HEK293 (cell line): ENCODE data around the gene ADA.

Experiments
- CTCF ChIA-PET: fragments of 350-600 bp; formaldehyde crosslinking; extraction: SDS; loops from one replicate; lab custom pipeline; 2021; ENCODE audit warnings: antibody characterized with exemption; lab: Yijun Ruan, JAX
- POLR2A ChIA-PET: fragments of 300-600 bp; formaldehyde crosslinking; extraction: SDS; loops from one replicate; lab custom pipeline; 2020; ENCODE audit warnings: antibody characterized with exemption, inconsistent platforms; lab: Yijun Ruan, JAX
- H3K27ac ChIP-seq: fragments of 200-500 bp; sonication (Bioruptor generic); 2 replicates; pipeline ENCODE4 v1.5.1; 2014; ENCODE audit warnings: low read depth, low read length, control low read depth, inconsistent platforms; ENCODE audit errors: extremely low read depth
- H3K36me3 ChIP-seq, 2 experiments: fragments of 200-500 bp in 1 of 2; sonication (Bioruptor generic) in 1 of 2; 1 replicate in 1 of 2; 2 replicates in 1 of 2; pipeline ENCODE4 v1.5.1; 2014 to 2017; ENCODE audit warnings: inconsistent platforms in 2 of 2, low read length in 2 of 2; ENCODE audit not compliant: control insufficient read depth in 2 of 2, insufficient read depth in 1 of 2
- H3K4me1 ChIP-seq: fragments of 200-500 bp; sonication (Bioruptor generic); 2 replicates; pipeline ENCODE4 v1.5.1; 2014; ENCODE audit warnings: mild to moderate bottlenecking, low read length, inconsistent platforms; ENCODE audit not compliant: control insufficient read depth, insufficient read depth
- H3K4me3 ChIP-seq: 2 replicates; pipeline ENCODE4 v1.5.1; 2011; ENCODE audit warnings: low read depth, mild to moderate bottlenecking, control low read depth, low read length, moderate library complexity
- H3K9me3 ChIP-seq: fragments of 200-500 bp; sonication (Bioruptor generic); 2 replicates; pipeline ENCODE4 v1.5.1; 2014; ENCODE audit warnings: low read depth, low read length, inconsistent platforms; ENCODE audit not compliant: control insufficient read depth, insufficient read depth
- BCL11A ChIP-seq: fragments of 450-650 bp; formaldehyde crosslinking; IDR thresholded peaks from 2 replicates; pipeline ENCODE4 v1.5.1; 2016; ENCODE audit warnings: low read depth, missing biosample characterization, missing genetic modification characterization
- GLI2 ChIP-seq: fragments of 450-650 bp; formaldehyde crosslinking; IDR thresholded peaks from 2 replicates; pipeline ENCODE4; 2017; ENCODE audit warnings: missing biosample characterization, missing genetic modification characterization, low read depth, borderline replicate concordance
- HOXC10 ChIP-seq: sonication (generic); formaldehyde crosslinking; IDR thresholded peaks from 2 replicates; pipeline ENCODE4 v1.8.1; 2023; ENCODE audit warnings: mild to moderate bottlenecking, missing genetic modification reagents
- MYNN ChIP-seq: fragments of 450-650 bp; formaldehyde crosslinking; IDR thresholded peaks from 2 replicates; pipeline ENCODE4 v1.5.1; 2016; ENCODE audit warnings: missing biosample characterization, missing genetic modification characterization, borderline replicate concordance
- PATZ1 ChIP-seq: fragments of 450-650 bp; formaldehyde crosslinking; IDR thresholded peaks from 2 replicates; pipeline ENCODE4 v1.5.1; 2016; ENCODE audit warnings: missing biosample characterization, missing genetic modification characterization
- PRDM2 ChIP-seq: fragments of 450-650 bp; formaldehyde crosslinking; IDR thresholded peaks from 2 replicates; pipeline ENCODE4 v1.5.1; 2016; ENCODE audit warnings: missing biosample characterization, missing genetic modification characterization, borderline replicate concordance
- SCRT1 ChIP-seq: fragments of 450-650 bp; formaldehyde crosslinking; IDR thresholded peaks from 2 replicates; pipeline ENCODE4 v1.5.1; 2016; ENCODE audit warnings: missing biosample characterization, missing genetic modification characterization, borderline replicate concordance
- YY1 ChIP-seq: fragments of 450-650 bp; formaldehyde crosslinking; IDR thresholded peaks from 2 replicates; pipeline ENCODE4 v1.5.1; 2018; ENCODE audit warnings: missing biosample characterization, missing genetic modification characterization
- ZFP69B ChIP-seq: fragments of 450-650 bp; formaldehyde crosslinking; IDR thresholded peaks from 2 replicates; pipeline ENCODE4 v1.5.1; 2016; ENCODE audit warnings: missing biosample characterization, missing genetic modification characterization
- ZNF292 ChIP-seq: fragments of 450-650 bp; formaldehyde crosslinking; IDR thresholded peaks from 2 replicates; pipeline ENCODE4 v1.5.1; 2016; ENCODE audit warnings: low read depth, missing biosample characterization, missing genetic modification characterization, borderline replicate concordance
- ZNF433 ChIP-seq: fragments of 450-650 bp; formaldehyde crosslinking; IDR thresholded peaks from 2 replicates; pipeline ENCODE4 v1.5.1; 2016; ENCODE audit warnings: missing biosample characterization, missing genetic modification characterization, low read depth
- ZNF664 ChIP-seq: fragments of 450-650 bp; formaldehyde crosslinking; IDR thresholded peaks from 2 replicates; pipeline ENCODE4 v1.5.1; 2016; ENCODE audit warnings: missing biosample characterization, missing genetic modification characterization
- ZNF707 ChIP-seq: fragments of 450-650 bp; formaldehyde crosslinking; IDR thresholded peaks from 2 replicates; pipeline ENCODE4 v1.5.1; 2016; ENCODE audit warnings: missing biosample characterization, missing genetic modification characterization
- ZXDB ChIP-seq: fragments of 450-650 bp; formaldehyde crosslinking; IDR thresholded peaks from 2 replicates; pipeline ENCODE4 v1.5.1; 2016; ENCODE audit warnings: missing biosample characterization, missing genetic modification characterization

The ADA gene

GRCh38 chr20:44571362-44571988 lies 80.0 kb downstream of the ADA start:
- ChIA-PET CTCF (interaction anchor here (0.7 to 0.9 kb wide), 2 partner anchors 24 to 357 kb away, joined by 3 read pairs; no protein-coding TSS in a partner anchor), POLR2A (interaction anchor here (0.6 kb wide), 1 partner anchor 17 kb away, joined by 3 read pairs; no protein-coding TSS in a partner anchor)
- no peak for TF ChIP-seq PATZ1 (tag by site-specific recombination)
- no peak for TF ChIP-seq PRDM2 (tag by site-specific recombination)
- no peak for TF ChIP-seq GLI2
- TF ChIP-seq ZNF707 (tag by site-specific recombination), result no peak
- no peak for TF ChIP-seq MYNN (tag by site-specific recombination)
- TF ChIP-seq ZNF292 (tag by site-specific recombination), result no peak
- TF ChIP-seq ZNF433 (tag by site-specific recombination), result no peak
- no peak for TF ChIP-seq HOXC10
- no peak for TF ChIP-seq BCL11A
- Histone ChIP-seq H3K4me3 (no peak overlapping the region), H3K36me3 (no peaks in the 10 kb centered on the region), H3K9me3 (no peaks in the 10 kb centered on the region), H3K27ac (no peak overlapping the region), H3K4me1 (peaks cover 3% of the 10 kb centered on the region)

GRCh38 chr20:44570367-44570766 lies 81.1 kb downstream of the ADA start:
- Histone ChIP-seq H3K9me3 (no peaks in the 10 kb centered on the region), H3K27ac (no peak overlapping the region), H3K4me3 (no peak overlapping the region), H3K36me3 (no peaks in the 10 kb centered on the region), H3K4me1 (no peaks in the 10 kb centered on the region)
- no peak for TF ChIP-seq YY1 (tag by site-specific recombination)
- TF ChIP-seq SCRT1 (tag by site-specific recombination), result no peak
- no peak for TF ChIP-seq ZFP69B (tag by site-specific recombination)
- TF ChIP-seq ZXDB (tag by site-specific recombination), result no peak
- TF ChIP-seq ZNF664 (tag by site-specific recombination), result peak; percentile 89
- POLR2A ChIA-PET, result no interaction called here
- CTCF ChIA-PET, result interaction anchor here (0.6 to 0.9 kb wide), 2 partner anchors 33 to 356 kb away, joined by 3 read pairs; no protein-coding TSS in a partner anchor
